SU-DHL-6 (cell line): ENCODE results near the gene UPK1B.
"Not testable (repeated sequence)": the region's sequence is repeated elsewhere in the genome, so short reads cannot be mapped to it uniquely, and the experiment has no call there.

Experiments
- H2AFZ ChIP-seq: fragments of 200-600 bp; sonication (generic); 2 replicates; pipeline ENCODE4 v1.6.1; 2014; ENCODE audit warnings: low read depth, mild to moderate bottlenecking, moderate library complexity, mixed read lengths, antibody characterized with exemption, low read length; ENCODE audit not compliant: severe bottlenecking
- H3F3A ChIP-seq: fragments of 200-600 bp; shearing (Covaris generic); 2 replicates; pipeline ENCODE4 v1.6.0; 2016; ENCODE audit warnings: antibody characterized with exemption, mild to moderate bottlenecking; ENCODE audit not compliant: insufficient read depth
- H3K27ac ChIP-seq: fragments of 200-600 bp; sonication (generic); 2 replicates; pipeline ENCODE4 v1.5.1; 2016; ENCODE audit warnings: low read depth, mild to moderate bottlenecking, low read length, moderate library complexity, mixed read lengths
- H3K27me3 ChIP-seq: fragments of 200-600 bp; sonication (generic), shearing (Covaris generic); 2 replicates; pipeline ENCODE4 v1.6.0; 2014; ENCODE audit warnings: mild to moderate bottlenecking, low read length
- H3K36me3 ChIP-seq: fragments of 200-600 bp; sonication (generic); 2 replicates; pipeline ENCODE4 v1.6.1; 2014; ENCODE audit warnings: mild to moderate bottlenecking, low read length, mixed read lengths
- H3K4me2 ChIP-seq: fragments of 300-600, 200-600 bp; shearing (Covaris generic), sonication (generic); 2 replicates; pipeline ENCODE4 v1.6.0; 2014; ENCODE audit warnings: low read length, low read depth, mild to moderate bottlenecking; ENCODE audit not compliant: poor library complexity, severe bottlenecking
- H3K4me3 ChIP-seq: fragments of 200-600 bp; sonication (generic); 2 replicates; pipeline ENCODE4 v1.5.1; 2014; ENCODE audit warnings: antibody characterized with exemption, low read length, mild to moderate bottlenecking, mixed read lengths; ENCODE audit not compliant: insufficient read depth, poor library complexity, severe bottlenecking
- H3K79me2 ChIP-seq: fragments of 200-600 bp; sonication (generic); 2 replicates; pipeline ENCODE4 v1.6.1; 2014; ENCODE audit warnings: mild to moderate bottlenecking, low read length, moderate library complexity; ENCODE audit not compliant: insufficient read depth
- H3K9ac ChIP-seq: fragments of 200-600 bp; sonication (generic); 2 replicates; pipeline ENCODE4 v1.7.0; 2014; ENCODE audit warnings: mild to moderate bottlenecking, low read length
- H3K9me2 ChIP-seq: fragments of 200-600 bp; sonication (generic); replicated peaks from 2 replicates; pipeline ENCODE4 v1.6.1; 2014; ENCODE audit warnings: low read length; ENCODE audit not compliant: insufficient read depth
- H3K9me3 ChIP-seq: fragments of 200-600 bp; sonication (generic); 2 replicates; pipeline ENCODE4 v1.6.1; 2014; ENCODE audit warnings: low read length, mixed read lengths; ENCODE audit not compliant: insufficient read depth
- H4K20me1 ChIP-seq: fragments of 200-600 bp; sonication (generic); 2 replicates; pipeline ENCODE4 v1.6.1; 2014; ENCODE audit warnings: low read depth, mild to moderate bottlenecking, antibody characterized with exemption, low read length, moderate library complexity, mixed read lengths
- EZH2phosphoT487 ChIP-seq: fragments of 200-600 bp; sonication (generic), shearing (Covaris generic); conservative IDR thresholded peaks from 2 replicates; pipeline ENCODE4 v1.6.1; 2018; ENCODE audit warnings: mild to moderate bottlenecking, antibody characterized with exemption, low read length, moderate library complexity, mixed read lengths
- TF ChIP-seq, protein P1 (sequence below): fragments of 200-600 bp; sonication (generic); IDR thresholded peaks from one replicate; pipeline ENCODE4 v1.5.1; 2017; ENCODE audit warnings: antibody characterized with exemption, mild to moderate bottlenecking, low read length, moderate library complexity; ENCODE audit not compliant: insufficient read depth, poor library complexity, severe bottlenecking

UPK1B gene

GRCh38 chr3:119240591-119241434, 67.4 kb downstream of the UPK1B start, which contains the start of gene B4GALT4:
B4GALT4 (minus strand) TSS chr3:119240878; CDS start chr3:119230099, 10,779 bp downstream.
- peaks cover 2% of the 10 kb centered on the region; the same call in 1 of the 2 replicates for H3K36me3 ChIP-seq
- no peaks in the 10 kb centered on the region for H3K27me3 ChIP-seq
- TF ChIP-seq, protein P1, sequence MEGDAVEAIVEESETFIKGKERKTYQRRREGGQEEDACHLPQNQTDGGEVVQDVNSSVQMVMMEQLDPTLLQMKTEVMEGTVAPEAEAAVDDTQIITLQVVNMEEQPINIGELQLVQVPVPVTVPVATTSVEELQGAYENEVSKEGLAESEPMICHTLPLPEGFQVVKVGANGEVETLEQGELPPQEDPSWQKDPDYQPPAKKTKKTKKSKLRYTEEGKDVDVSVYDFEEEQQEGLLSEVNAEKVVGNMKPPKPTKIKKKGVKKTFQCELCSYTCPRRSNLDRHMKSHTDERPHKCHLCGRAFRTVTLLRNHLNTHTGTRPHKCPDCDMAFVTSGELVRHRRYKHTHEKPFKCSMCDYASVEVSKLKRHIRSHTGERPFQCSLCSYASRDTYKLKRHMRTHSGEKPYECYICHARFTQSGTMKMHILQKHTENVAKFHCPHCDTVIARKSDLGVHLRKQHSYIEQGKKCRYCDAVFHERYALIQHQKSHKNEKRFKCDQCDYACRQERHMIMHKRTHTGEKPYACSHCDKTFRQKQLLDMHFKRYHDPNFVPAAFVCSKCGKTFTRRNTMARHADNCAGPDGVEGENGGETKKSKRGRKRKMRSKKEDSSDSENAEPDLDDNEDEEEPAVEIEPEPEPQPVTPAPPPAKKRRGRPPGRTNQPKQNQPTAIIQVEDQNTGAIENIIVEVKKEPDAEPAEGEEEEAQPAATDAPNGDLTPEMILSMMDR: no peak
- no peak for TF ChIP-seq EZH2phosphoT487
- no peaks in the 10 kb centered on the region for H3K9me2 ChIP-seq
- peak within 1 kb of the TSS; percentile 70 for H3K4me3 ChIP-seq
- peak within 1 kb of the TSS; percentile 98 for H2AFZ ChIP-seq
- H3K9me3 ChIP-seq: no peaks in the 10 kb centered on the region
- peaks cover 6% of the 10 kb centered on the region for H3F3A ChIP-seq
- peak within 1 kb of the TSS; percentile 61 for H3K27ac ChIP-seq
- H3K9ac ChIP-seq: peak within 1 kb of the TSS; percentile 75
- H3K79me2 ChIP-seq: peaks cover 22% of the 10 kb centered on the region
- H4K20me1 ChIP-seq: no peaks in the 10 kb centered on the region
- peak within 1 kb of the TSS; percentile 92 for H3K4me2 ChIP-seq

DNA sequence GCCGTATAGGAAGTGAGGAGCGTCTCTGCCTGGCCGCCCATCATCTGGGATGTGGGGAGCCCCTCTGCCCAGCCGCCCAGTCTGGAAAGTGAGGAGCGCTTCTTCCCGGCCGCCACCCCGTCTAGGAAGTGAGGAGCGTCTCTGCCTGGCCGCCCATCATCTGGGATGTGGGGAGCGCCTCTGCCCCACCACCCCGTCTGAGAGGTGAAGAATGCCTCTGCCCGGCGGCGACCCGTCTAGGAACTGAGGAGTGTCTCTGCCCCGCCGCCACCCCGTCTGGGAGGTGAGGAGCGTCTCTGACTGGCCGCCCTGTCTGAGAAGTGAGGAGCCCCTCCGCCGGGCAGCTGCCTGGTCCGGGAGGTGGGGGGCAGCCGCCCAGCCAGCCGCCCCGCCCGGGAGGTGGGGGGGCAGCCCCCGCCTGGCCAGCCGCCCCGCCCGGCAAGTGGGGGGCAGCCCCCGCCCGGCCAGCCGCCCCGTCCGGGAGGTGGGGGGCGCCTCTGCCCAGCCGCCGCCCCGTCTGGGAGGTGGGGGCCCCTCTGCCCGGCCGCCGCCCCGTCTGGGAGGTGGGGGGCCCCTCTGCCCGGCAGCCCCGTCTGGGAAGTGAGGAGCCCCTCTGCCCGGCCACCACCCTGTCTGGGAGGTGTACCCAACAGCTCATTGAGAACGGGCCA, 69.1 kb downstream of the UPK1B start:
- not testable (repeated sequence) for H4K20me1 ChIP-seq, H3K4me3 ChIP-seq, H3F3A ChIP-seq, H3K9me3 ChIP-seq, H3K9me2 ChIP-seq, H3K27me3 ChIP-seq, H3K36me3 ChIP-seq, H2AFZ ChIP-seq, H3K9ac ChIP-seq, H3K27ac ChIP-seq, H3K4me2 ChIP-seq
- peaks cover 22% of the 10 kb centered on the region for H3K79me2 ChIP-seq

DNA sequence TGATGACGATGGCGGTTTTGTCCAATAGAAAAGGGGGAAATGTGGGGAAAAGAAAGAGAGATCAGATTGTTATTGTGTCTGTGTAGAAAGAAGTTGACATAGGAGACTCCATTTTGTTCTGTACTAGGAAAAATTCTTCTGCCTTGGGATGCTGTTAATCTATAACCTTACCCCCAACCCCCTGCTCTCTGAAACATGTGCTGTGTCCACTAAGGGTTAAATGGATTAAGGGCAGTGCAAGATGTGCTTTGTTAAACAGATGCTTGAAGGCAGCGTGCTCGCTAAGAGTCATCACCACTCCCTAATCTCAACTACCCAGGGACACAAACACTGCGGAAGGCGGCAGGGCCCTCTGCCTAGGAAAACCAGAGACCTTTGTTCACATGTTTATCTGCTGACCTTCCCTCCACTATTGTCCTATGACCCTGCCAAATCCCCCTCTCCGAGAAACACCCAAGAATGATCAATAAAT, 69.7 kb downstream of the UPK1B start:
- not testable (repeated sequence) for H3K9ac ChIP-seq, H3K27me3 ChIP-seq, H3K9me2 ChIP-seq, H3K4me3 ChIP-seq, H3K9me3 ChIP-seq, H3K27ac ChIP-seq, H4K20me1 ChIP-seq, H3K4me2 ChIP-seq, H3F3A ChIP-seq, H3K36me3 ChIP-seq, H2AFZ ChIP-seq
- H3K79me2 ChIP-seq: peaks cover 22% of the 10 kb centered on the region

DNA sequence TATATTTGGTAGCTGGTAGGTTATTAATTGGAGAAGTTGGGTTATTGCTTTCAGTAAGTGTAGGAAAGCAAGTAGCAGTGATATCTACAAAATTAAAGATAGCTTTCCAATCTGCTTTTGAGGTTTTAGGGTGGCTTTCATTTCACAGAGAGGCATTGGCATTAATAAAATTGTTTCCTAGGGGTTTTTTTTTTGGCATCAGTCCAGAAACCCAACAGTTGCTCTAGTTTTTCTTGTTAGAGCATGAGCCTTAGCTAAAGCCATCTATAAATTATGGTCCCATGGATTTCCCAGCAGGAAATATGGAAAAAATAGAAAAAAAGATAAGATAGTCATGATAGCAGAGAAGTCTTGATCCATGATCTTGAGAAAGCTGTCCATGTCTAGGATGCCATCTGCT, 70.3 kb downstream of the UPK1B start:
- peaks cover 6% of the 10 kb centered on the region for H3F3A ChIP-seq
- peaks cover 17% of the 10 kb centered on the region for H3K79me2 ChIP-seq
- H2AFZ ChIP-seq: no peak overlapping the region
- no peaks in the 10 kb centered on the region for H3K27me3 ChIP-seq
- no peak for TF ChIP-seq EZH2phosphoT487
- TF ChIP-seq, protein P1: no peak
- no peak overlapping the region for H3K4me2 ChIP-seq
- H3K36me3 ChIP-seq: no peaks in the 10 kb centered on the region
- no peak overlapping the region for H3K9ac ChIP-seq
- no peaks in the 10 kb centered on the region for H4K20me1 ChIP-seq
- no peaks in the 10 kb centered on the region for H3K9me2 ChIP-seq
- H3K4me3 ChIP-seq: no peak overlapping the region
- H3K27ac ChIP-seq: no peak overlapping the region
- no peaks in the 10 kb centered on the region for H3K9me3 ChIP-seq
